Smooth muscle cell (in vitro differentiated cells): ENCODE results near the gene MRPS10. TPM values are rescaled to one million over a fixed set of nuclear protein-coding genes. Genes with fewer than 3 reads are reported as not detected.

Experiments used
- DNase-seq: peaks from one replicate; lab custom pipeline; 2025; ENCODE audit not compliant: unreplicated experiment; lab: John Stamatoyannopoulos, UW
- H2AFZ ChIP-seq: fragments of 200-600 bp; sonication (generic); 2 replicates; pipeline ENCODE4 v1.6.0; 2016; ENCODE audit warnings: antibody characterized with exemption, low read depth, mild to moderate bottlenecking
- H3F3A ChIP-seq: fragments of 200-600 bp; sonication (generic); 2 replicates; pipeline ENCODE4 v1.6.0; 2017; ENCODE audit warnings: antibody characterized with exemption, low read depth
- H3K27ac ChIP-seq: fragments of 200-600 bp; sonication (generic); 2 replicates; pipeline ENCODE4 v1.5.1; 2016; ENCODE audit warnings: low read depth, mild to moderate bottlenecking
- H3K27me3 ChIP-seq: fragments of 200-600 bp; sonication (generic); 2 replicates; pipeline ENCODE4 v1.6.1; 2016; ENCODE audit warnings: low read depth, mild to moderate bottlenecking
- H3K36me3 ChIP-seq: fragments of 200-600 bp; sonication (generic); 2 replicates; pipeline ENCODE4 v1.5.1; 2016; ENCODE audit warnings: low read depth
- H3K4me1 ChIP-seq: fragments of 200-600 bp; sonication (generic); 2 replicates; pipeline ENCODE4 v1.5.1; 2016; ENCODE audit warnings: low read depth
- H3K4me2 ChIP-seq: fragments of 200-600 bp; sonication (generic); 2 replicates; pipeline ENCODE4 v1.6.0; 2016; ENCODE audit warnings: mild to moderate bottlenecking
- H3K4me3 ChIP-seq: fragments of 200-600 bp; sonication (generic); 2 replicates; pipeline ENCODE4 v1.5.1; 2016; ENCODE audit warnings: mild to moderate bottlenecking
- H3K79me2 ChIP-seq: fragments of 200-600 bp; sonication (generic); 2 replicates; pipeline ENCODE4 v1.6.0; 2016; ENCODE audit warnings: low read depth, mild to moderate bottlenecking
- H3K9ac ChIP-seq: fragments of 200-600 bp; sonication (generic); 2 replicates; pipeline ENCODE4 v1.6.0; 2016; ENCODE audit warnings: low read depth
- H3K9me3 ChIP-seq: fragments of 200-600 bp; sonication (generic); replicated peaks from 2 replicates; pipeline ENCODE4 v1.5.1; 2016; ENCODE audit warnings: low read depth
- H4K20me1 ChIP-seq: fragments of 200-600 bp; sonication (generic); 2 replicates; pipeline ENCODE4 v1.6.0; 2016; ENCODE audit warnings: low read depth
- CTCF ChIP-seq: fragments of 200-600 bp; sonication (generic); IDR thresholded peaks from 2 replicates; pipeline ENCODE4 v1.5.1; 2017; ENCODE audit warnings: borderline replicate concordance, mild to moderate bottlenecking, antibody characterized with exemption; ENCODE audit not compliant: insufficient read depth, poor library complexity, severe bottlenecking
- WGBS: methylation state at CpG from one replicate; pipeline ENCODE4 v1.1.7; 2016; ENCODE audit warnings: low lambda C conversion rate; 5-methylcytosine and 5-hydroxymethylcytosine counted together
- polyA plus RNA-seq: library from polyadenylated mRNA; unstranded; fragments of >200 nt; fragmentation: Nextera tagmentation; extraction: Ambion mirVana; gene quantifications from 2 replicates; pipeline ENCODE4 v1.2.1, GENCODE V29; 2016
- total RNA-seq: library from RNA; depleted of rRNA; stranded (reverse); fragments of >200 nt; gene quantifications from 2 replicates; pipeline ENCODE4 v1.2.3, GENCODE V29; 2014

MRPS10 gene
- total RNA-seq (45.3 and 47.8 TPM in 2 replicates), polyA plus RNA-seq (39.9 and 41.1 TPM in 2 replicates)

GRCh38 chr6:42217519-42218367 is at the start of gene MRPS10:
TSS of gene MRPS10 (minus strand) at chr6:42217861. CDS start at chr6:42217849, 12 bp downstream.
- peak within 1 kb of the TSS; percentile 94 for H3K4me2 ChIP-seq
- H3K36me3 ChIP-seq = no peaks in the 10 kb centered on the region
- DNase-seq = peak; percentile 39
- no peak for TF ChIP-seq CTCF
- no peaks in the 10 kb centered on the region for H3K9me3 ChIP-seq
- peak within 1 kb of the TSS; percentile 90 for H2AFZ ChIP-seq
- H3K9ac ChIP-seq = peak within 1 kb of the TSS; percentile 88
- H3K27me3 ChIP-seq = no peaks in the 10 kb centered on the region
- peak within 1 kb of the TSS; percentile 68 for H3K27ac ChIP-seq
- H3K79me2 ChIP-seq = peaks cover 16% of the 10 kb centered on the region
- peak within 1 kb of the TSS; percentile 77 for H3K4me3 ChIP-seq
- no peaks in the 10 kb centered on the region for H3F3A ChIP-seq
- no peaks in the 10 kb centered on the region for H4K20me1 ChIP-seq
- H3K4me1 ChIP-seq = peaks cover 7% of the 10 kb centered on the region
- 13% methylated on average over 29 of the region's 29 CpGs for WGBS

- Histone ChIP-seq H3K27me3 (no peaks in the 10 kb centered on the region), H3K9ac (no peak overlapping the region), H3F3A (no peaks in the 10 kb centered on the region), H3K36me3 (no peaks in the 10 kb centered on the region), H3K4me2 (no peak overlapping the region), H4K20me1 (no peaks in the 10 kb centered on the region), H3K27ac (no peak overlapping the region), H3K4me1 (no peaks in the 10 kb centered on the region), H3K79me2 (no peaks in the 10 kb centered on the region), H3K9me3 (no peaks in the 10 kb centered on the region), H3K4me3 (no peak overlapping the region), H2AFZ (no peak overlapping the region)
- TF ChIP-seq CTCF = no peak
- 85% methylated on average over 1 of the region's 1 CpG for WGBS
- DNase-seq = no peak
Observed at GRCh38 chr6:42266538-42266937, 48.9 kb upstream of the MRPS10 start.

- WGBS = 94% methylated on average over 5 of the region's 5 CpGs
- no peak for TF ChIP-seq CTCF
Observed at GRCh38 chr6:42264852-42265390, 47.3 kb upstream of the MRPS10 start.

More at GRCh38 chr6:42264852-42265390, 47.3 kb upstream of the MRPS10 start:
- Histone ChIP-seq H3K9ac (no peak overlapping the region), H3K4me3 (no peak overlapping the region), H3K9me3 (no peaks in the 10 kb centered on the region), H4K20me1 (no peaks in the 10 kb centered on the region), H3F3A (no peaks in the 10 kb centered on the region), H3K4me1 (no peaks in the 10 kb centered on the region), H3K27ac (no peak overlapping the region), H3K36me3 (no peaks in the 10 kb centered on the region), H2AFZ (no peak overlapping the region), H3K4me2 (no peak overlapping the region), H3K79me2 (no peaks in the 10 kb centered on the region), H3K27me3 (no peaks in the 10 kb centered on the region)
- no peak for DNase-seq
